ENCODE measurements around the gene EBF4. TPM values are rescaled to one million over a fixed set of nuclear protein-coding genes. Genes with fewer than 3 reads are reported as not detected.
"Not testable (repeated sequence)": the region's sequence is repeated elsewhere in the genome, so short reads cannot be mapped to it uniquely, and the experiment has no call there.

EBF4 gene
- total RNA-seq, 2 experiments from 2014 or later, result 5.9 to 6.6 TPM

- Mint-ChIP-seq H3K4me3 (no peak overlapping the region), H3K27me3 (peaks cover 45% of the 10 kb centered on the region), H3K4me1 (ENCODE audit: low read depth) (peaks cover 9% of the 10 kb centered on the region), H3K36me3 (peaks cover 3% of the 10 kb centered on the region), H3K9me3 (no peaks in the 10 kb centered on the region), H3K27ac (no peak overlapping the region)
- CTCF ChIA-PET, result no interaction called here
- intact Hi-C loops (cut with micrococcal nuclease), result no loop called here
- no peak for DNase-seq
- POLR2A ChIA-PET, result no interaction called here
These were observed 2.8 kb downstream of the EBF4 start for GRCh38 chr20:2695206-2695983.

DNA sequence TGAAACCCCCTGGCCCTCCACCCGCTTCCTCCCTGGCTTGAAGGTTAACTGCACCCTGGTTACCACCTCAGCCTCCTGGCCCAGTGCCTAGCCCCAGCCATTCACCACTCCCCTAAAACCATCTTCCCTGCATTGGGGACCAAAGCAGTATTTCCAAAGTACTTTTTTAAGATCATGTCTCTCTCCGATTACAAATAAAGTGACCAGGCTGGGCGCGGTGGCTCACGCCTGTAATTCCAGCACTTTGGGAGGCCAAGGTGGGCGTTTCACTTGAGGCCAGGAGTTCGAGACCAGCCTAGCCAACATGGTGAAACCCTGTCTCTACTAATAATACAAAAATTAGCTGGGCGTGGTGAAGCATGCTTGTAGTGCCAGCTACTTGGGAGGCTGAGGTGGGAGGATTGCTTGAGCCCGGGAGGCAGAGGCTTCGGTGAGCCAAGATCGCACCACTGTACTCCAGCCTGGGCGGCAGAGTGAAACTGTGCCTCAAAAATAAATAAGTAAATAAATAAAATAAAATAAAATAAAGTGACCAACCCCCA lies 3.5 kb downstream of the EBF4 start:
- H3K27ac Mint-ChIP-seq; CTCF ChIA-PET; H3K4me3 Mint-ChIP-seq; H3K9me3 Mint-ChIP-seq; POLR2A ChIA-PET; DNase-seq; H3K4me1 Mint-ChIP-seq (ENCODE audit: low read depth); intact Hi-C loops (cut with micrococcal nuclease); H3K36me3 Mint-ChIP-seq: not testable (repeated sequence)
- H3K27me3 Mint-ChIP-seq, result peaks cover 41% of the 10 kb centered on the region

DNA sequence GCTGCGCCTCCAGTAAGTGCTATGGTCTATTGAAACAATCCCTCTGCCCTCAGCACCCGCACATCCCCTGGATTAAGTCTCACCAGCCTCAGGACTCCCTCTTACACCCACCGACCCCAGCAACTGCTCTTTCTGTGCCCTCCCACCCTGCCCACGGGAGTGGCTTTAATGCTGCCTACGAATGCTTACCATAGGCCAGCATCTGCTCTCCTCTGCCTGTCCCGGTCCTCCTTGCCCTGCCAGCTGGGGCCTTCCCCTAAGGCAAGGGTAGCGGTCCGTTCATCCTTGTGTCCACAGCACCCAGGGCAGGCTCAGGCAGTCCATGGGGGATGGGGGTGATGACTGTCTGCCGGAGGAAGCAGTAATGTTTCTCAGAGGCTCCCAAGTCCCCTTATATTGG lies 4.1 kb downstream of the EBF4 start:
- Mint-ChIP-seq H3K27ac (no peak overlapping the region), H3K9me3 (no peaks in the 10 kb centered on the region), H3K27me3 (peaks cover 35% of the 10 kb centered on the region), H3K4me1 (ENCODE audit: low read depth) (peaks cover 5% of the 10 kb centered on the region), H3K36me3 (peaks cover 3% of the 10 kb centered on the region), H3K4me3 (no peak overlapping the region)
- DNase-seq, result no peak
- POLR2A ChIA-PET, result no interaction called here
- intact Hi-C loops (cut with micrococcal nuclease), result no loop called here
- CTCF ChIA-PET, result no interaction called here

DNA sequence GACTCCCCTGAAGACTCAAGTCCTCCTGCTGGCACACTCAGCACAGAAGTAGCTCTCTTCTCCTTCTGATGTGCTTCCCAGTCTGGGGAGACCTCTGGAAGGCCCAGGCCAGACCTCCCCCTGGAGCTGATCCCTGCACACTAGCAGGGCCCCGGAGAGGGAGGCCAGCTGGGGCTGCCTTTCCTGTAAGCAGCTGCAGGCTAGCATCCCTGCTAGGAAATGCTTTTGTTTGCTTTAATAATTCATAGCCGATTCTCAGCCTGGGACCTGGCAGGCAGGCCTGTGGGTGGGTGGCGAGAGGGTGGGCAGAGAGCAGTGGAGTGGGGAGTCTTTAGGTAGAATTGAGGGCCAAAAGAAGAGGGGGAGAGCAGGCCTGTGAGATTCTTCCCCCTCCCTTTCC lies 5.2 kb downstream of the EBF4 start:
- Mint-ChIP-seq H3K36me3 (no peaks in the 10 kb centered on the region), H3K27me3 (peaks cover 32% of the 10 kb centered on the region), H3K9me3 (no peaks in the 10 kb centered on the region), H3K4me1 (ENCODE audit: low read depth) (no peaks in the 10 kb centered on the region), H3K4me3 (no peak overlapping the region), H3K27ac (no peak overlapping the region)
- POLR2A ChIA-PET, result no interaction called here
- CTCF ChIA-PET, result interaction anchor here (1.0 kb wide), 1 partner anchor 10 kb away, joined by 3 read pairs; no protein-coding TSS in a partner anchor
- intact Hi-C loops (cut with micrococcal nuclease), result no loop called here
- DNase-seq, result no peak

DNA sequence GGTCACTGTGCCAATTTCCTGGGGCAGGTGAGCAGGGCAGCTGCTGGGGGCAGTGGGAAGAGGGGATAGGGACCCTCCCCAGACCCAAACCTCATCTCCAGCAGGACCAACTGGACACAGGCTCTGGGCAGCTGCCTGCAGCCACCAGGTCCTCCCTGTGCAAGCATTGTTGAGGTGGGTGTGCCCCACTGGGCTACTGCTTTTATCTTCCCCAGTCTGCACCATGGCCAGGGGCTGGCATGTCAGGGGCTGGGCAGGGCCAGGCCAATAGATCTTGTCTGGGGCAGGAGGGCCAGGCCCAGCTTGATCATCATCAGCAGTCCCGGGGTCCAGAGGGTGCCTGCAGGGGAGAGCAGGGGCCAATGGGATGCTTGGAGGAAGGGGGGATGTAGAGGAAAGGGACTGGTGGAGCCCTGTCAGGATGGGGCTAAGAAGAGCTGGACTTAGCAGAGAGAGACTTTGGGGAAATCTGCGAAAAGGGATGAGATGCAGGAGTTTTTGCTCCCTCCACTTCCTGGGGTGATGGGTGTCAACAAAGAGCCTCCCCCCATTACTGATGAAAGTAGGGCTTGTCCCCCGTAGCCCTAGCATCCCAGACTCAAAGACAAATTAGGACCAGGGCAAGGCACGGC lies 5.7 kb downstream of the EBF4 start:
- Mint-ChIP-seq H3K36me3 (no peaks in the 10 kb centered on the region), H3K4me1 (ENCODE audit: low read depth) (no peaks in the 10 kb centered on the region), H3K27ac (no peak overlapping the region), H3K4me3 (no peak overlapping the region), H3K9me3 (no peaks in the 10 kb centered on the region), H3K27me3 (peaks cover 32% of the 10 kb centered on the region)
- POLR2A ChIA-PET, result no interaction called here
- no peak for DNase-seq
- CTCF ChIA-PET, result interaction anchor here (1.0 kb wide), 1 partner anchor 11 kb away, joined by 3 read pairs; no protein-coding TSS in a partner anchor
- intact Hi-C loops (cut with micrococcal nuclease), result no loop called here

GRCh38 chr20:2698912-2699311 lies 6.3 kb downstream of the EBF4 start:
- Mint-ChIP-seq H3K27ac (no peak overlapping the region), H3K4me3 (no peak overlapping the region), H3K4me1 (ENCODE audit: low read depth) (no peaks in the 10 kb centered on the region), H3K27me3 (peaks cover 31% of the 10 kb centered on the region), H3K36me3 (no peaks in the 10 kb centered on the region), H3K9me3 (no peaks in the 10 kb centered on the region)
- CTCF ChIA-PET, result no interaction called here
- DNase-seq, result no peak
- POLR2A ChIA-PET, result no interaction called here
- intact Hi-C loops (cut with micrococcal nuclease), result no loop called here

DNA sequence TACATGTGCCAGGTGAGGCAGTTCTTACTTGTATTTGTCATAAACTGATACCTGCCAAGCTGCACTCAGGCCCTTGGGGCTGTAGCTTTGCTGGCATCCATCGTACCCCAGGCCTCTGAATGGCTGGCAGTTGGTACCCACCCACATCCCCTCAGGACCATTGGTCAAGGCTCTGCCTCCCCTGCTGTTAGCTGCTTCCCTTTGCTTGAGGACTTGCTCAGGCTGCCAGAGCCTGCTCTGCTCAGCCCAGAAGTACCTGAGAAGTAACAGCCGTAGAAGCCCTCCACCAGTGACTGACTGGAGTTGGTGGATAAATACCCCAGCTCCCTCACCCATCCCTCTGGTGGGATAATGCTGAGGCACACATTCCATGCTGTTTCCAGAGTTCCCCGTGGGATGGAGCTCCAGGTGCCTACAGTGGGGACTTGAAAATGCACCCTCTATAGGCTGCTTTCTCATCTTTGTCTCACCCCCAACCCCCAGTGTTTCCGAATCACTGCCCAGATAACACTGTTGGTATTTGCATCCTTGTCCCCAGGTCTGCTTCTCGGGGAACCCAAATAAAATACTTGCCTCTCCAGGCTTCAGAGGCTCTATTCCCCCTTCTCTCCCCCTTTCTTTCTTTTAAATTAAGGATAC lies 7.3 kb downstream of the EBF4 start:
- Mint-ChIP-seq H3K27ac (no peak overlapping the region), H3K36me3 (no peaks in the 10 kb centered on the region)
- DNase-seq, result no peak

GRCh38 chr20:2700913-2701620 lies 8.5 kb downstream of the EBF4 start:
- no peaks in the 10 kb centered on the region for H3K9me3 Mint-ChIP-seq
- no peaks in the 10 kb centered on the region for H3K4me1 Mint-ChIP-seq (ENCODE audit: low read depth)
- ChIA-PET POLR2A (no interaction called here), CTCF (interaction anchor here (0.7 to 0.9 kb wide), 2 partner anchors 14 to 51 kb away, joined by 3 to 4 read pairs; no protein-coding TSS in a partner anchor)
- peaks cover 15% of the 10 kb centered on the region for H3K27me3 Mint-ChIP-seq
- intact Hi-C loops (cut with micrococcal nuclease), result no loop called here
- DNase-seq, result no peak
- H3K27ac Mint-ChIP-seq, result no peak overlapping the region
- H3K36me3 Mint-ChIP-seq, result no peaks in the 10 kb centered on the region
- H3K4me3 Mint-ChIP-seq, result no peak overlapping the region

More for the DNA sequence above, 7.3 kb downstream of the EBF4 start:
- POLR2A ChIA-PET, result no interaction called here
- Mint-ChIP-seq H3K27me3 (peaks cover 23% of the 10 kb centered on the region), H3K9me3 (no peaks in the 10 kb centered on the region), H3K4me3 (no peak overlapping the region), H3K4me1 (ENCODE audit: low read depth) (no peaks in the 10 kb centered on the region)
- intact Hi-C loops (cut with micrococcal nuclease), result no loop called here
- CTCF ChIA-PET, result interaction anchor here (0.5 kb wide), 1 partner anchor 75 kb away, joined by 3 read pairs; no protein-coding TSS in a partner anchor

- Mint-ChIP-seq H3K4me1 (ENCODE audit: low read depth) (peaks cover 4% of the 10 kb centered on the region), H3K27ac (no peak overlapping the region), H3K4me3 (no peak overlapping the region), H3K27me3 (peaks cover 13% of the 10 kb centered on the region), H3K9me3 (no peaks in the 10 kb centered on the region), H3K36me3 (no peaks in the 10 kb centered on the region)
- intact Hi-C loops (cut with micrococcal nuclease), result no loop called here
- ChIA-PET POLR2A (no interaction called here), CTCF (interaction anchor here (0.9 kb wide), 1 partner anchor 50 kb away, joined by 3 read pairs; no protein-coding TSS in a partner anchor)
- no peak for DNase-seq
These were observed 9.1 kb downstream of the EBF4 start for GRCh38 chr20:2701671-2702081.

GRCh38 chr20:2703716-2704475 lies 11.3 kb downstream of the EBF4 start:
- Mint-ChIP-seq H3K27me3 (peaks cover 8% of the 10 kb centered on the region), H3K9me3 (no peaks in the 10 kb centered on the region), H3K27ac (no peak overlapping the region), H3K4me3 (no peak overlapping the region), H3K4me1 (ENCODE audit: low read depth) (peaks cover 10% of the 10 kb centered on the region), H3K36me3 (no peaks in the 10 kb centered on the region)
- no peak for DNase-seq
- POLR2A ChIA-PET, result no interaction called here
- CTCF ChIA-PET, result interaction anchor here (1.0 kb wide), 1 partner anchor 49 kb away, joined by 3 read pairs; no protein-coding TSS in a partner anchor
- intact Hi-C loops (cut with micrococcal nuclease), result no loop called here

DNA sequence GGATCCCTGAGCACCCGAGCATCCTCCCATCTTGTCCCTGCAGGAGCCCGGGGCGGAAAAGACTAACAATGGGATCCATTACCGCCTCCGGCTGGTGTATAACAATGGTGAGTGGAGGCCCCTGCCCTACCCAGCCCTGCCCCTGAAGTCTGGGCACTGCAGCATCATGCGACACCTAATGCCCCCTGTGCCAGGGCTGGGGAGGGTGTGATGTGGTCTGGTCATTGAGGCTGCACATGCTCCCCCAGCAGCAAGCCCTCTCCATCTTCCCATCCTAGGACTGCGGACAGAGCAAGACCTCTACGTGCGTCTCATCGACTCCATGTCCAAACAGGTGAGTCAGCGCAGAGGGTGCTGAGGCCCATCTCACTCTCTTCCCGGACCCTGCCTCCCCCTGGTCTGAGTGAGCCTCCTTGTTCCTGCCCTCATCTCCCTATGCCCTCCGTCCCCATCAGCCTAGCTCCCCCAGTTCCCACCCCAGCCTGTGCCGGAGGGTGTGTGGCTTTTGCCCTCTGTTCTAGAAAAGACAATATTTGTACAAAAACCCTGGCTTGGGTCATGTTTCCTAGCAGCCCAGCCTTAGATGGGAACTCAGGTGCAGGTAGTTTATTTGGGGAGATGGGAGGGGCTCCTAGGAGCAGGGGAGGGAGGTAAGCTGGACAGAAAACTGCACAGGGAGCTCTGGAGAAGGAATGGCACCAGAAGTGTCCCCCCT lies 13.5 kb downstream of the EBF4 start:
- Mint-ChIP-seq H3K4me3 (no peak overlapping the region), H3K27ac (no peak overlapping the region), H3K9me3 (no peaks in the 10 kb centered on the region), H3K36me3 (no peaks in the 10 kb centered on the region), H3K27me3 (peaks cover 10% of the 10 kb centered on the region), H3K4me1 (ENCODE audit: low read depth) (peaks cover 10% of the 10 kb centered on the region)
- no peak for DNase-seq
- intact Hi-C loops (cut with micrococcal nuclease), result no loop called here
- ChIA-PET POLR2A (no interaction called here), CTCF (interaction anchor here (1.2 to 1.8 kb wide), 3 partner anchors 18 to 47 kb away, joined by 3 to 6 read pairs (median 3); no protein-coding TSS in a partner anchor)

Measured in activated CD4-positive, alpha-beta memory T cell treated with anti-CD3 and anti-CD28 coated beads for 36 hours (primary cell).